Vagina (tissue), 2 donors: ENCODE measurements around the gene SEC24D. TPM values are rescaled to one million over a fixed set of nuclear protein-coding genes. Genes with fewer than 3 reads are reported as not detected.

Source experiments
- DNase-seq, 2 donors: peaks; one replicate each; pipeline ENCODE4 v3.0.0-alpha.2; 2017; ENCODE audit errors: extremely low spot score in 2 of 2
- H3K27ac ChIP-seq: fragments of 200-600 bp; sonication (generic); one replicate; pipeline ENCODE4 v1.5.1; 2019
- H3K27me3 ChIP-seq: fragments of 200-600 bp; sonication (generic); one replicate; pipeline ENCODE4 v1.5.1; 2019
- H3K36me3 ChIP-seq, 2 donors: fragments of 200-600 bp; sonication (generic); one replicate each; pipeline ENCODE4 v1.5.1; 2017 to 2019
- H3K4me1 ChIP-seq: fragments of 200-600 bp; sonication (generic); one replicate; pipeline ENCODE4 v1.5.1; 2019
- H3K4me3 ChIP-seq, 2 donors: fragments of 200-600 bp; sonication (generic); 1 replicate in 1 of 2; 2 replicates in 1 of 2; pipeline ENCODE4 v1.5.1; 2016 to 2019
- H3K9me3 ChIP-seq: fragments of 200-600 bp; sonication (generic); one replicate; pipeline ENCODE4 v1.5.1; 2019
- CTCF ChIP-seq, 3 experiments: fragments of 450-650 bp in 2 of 3; fragments of 200-600 bp in 1 of 3; sonication (generic) in 1 of 3; IDR thresholded peaks; one replicate each; pipeline ENCODE4 v1.5.1; 2017 to 2019; ENCODE audit warnings: antibody characterized with exemption in 3 of 3, mild to moderate bottlenecking in 2 of 3, moderate library complexity in 2 of 3
- POLR2A ChIP-seq, 2 donors: fragments of 450-650 bp; IDR thresholded peaks; one replicate each; pipeline ENCODE4 v1.6.1; 2017; ENCODE audit warnings: antibody characterized with exemption in 2 of 2, mild to moderate bottlenecking in 2 of 2, moderate library complexity in 2 of 2
- POLR2AphosphoS5 ChIP-seq, 2 donors: sonication (generic); formaldehyde crosslinking; IDR thresholded peaks; one replicate each; pipeline ENCODE4 v1.9.0; 2017; ENCODE audit warnings: antibody characterized with exemption in 2 of 2, mild to moderate bottlenecking in 2 of 2, low read depth in 1 of 2; ENCODE audit not compliant: insufficient read depth in 1 of 2
- intact Hi-C: fragments of 100-400 bp; cut with DNase I; formaldehyde crosslinking; loops from one replicate; pipeline ENCODE4 v1.15.1; 2023
- total RNA-seq: library from RNA; depleted of rRNA; stranded (reverse); fragments of >200 nt; gene quantifications from one replicate; pipeline ENCODE4 v1.2.3, GENCODE V29; 2016

SEC24D gene
- total RNA-seq, 1 donor from 2014 or later = 24.1 TPM

- DNase-seq = no peak
- no peak for TF ChIP-seq CTCF (IDR thresholded peaks at IDR 0.05)
- TF ChIP-seq POLR2AphosphoS5 (IDR thresholded peaks at IDR 0.05; ENCODE audit: insufficient read depth in 1 of 2, low read depth in 1 of 2) = no peak
- TF ChIP-seq POLR2A (IDR thresholded peaks at IDR 0.05) = no peak
- Histone ChIP-seq H3K27me3 (no peaks in the 10 kb centered on the region), H3K9me3 (no peaks in the 10 kb centered on the region), H3K27ac (no peak overlapping the region), H3K36me3 (no peaks in the 10 kb centered on the region), H3K4me3 (peak overlapping the region; percentile 39), H3K4me1 (peaks cover 8% of the 10 kb centered on the region)
- intact Hi-C loops = no loop called here
Measured at GRCh38 chr4:118849867-118850487, 14.1 kb upstream of the SEC24D start.

GRCh38 chr4:118848901-118849300 lies 13.0 kb upstream of the SEC24D start:
- Histone ChIP-seq H3K4me1 (peaks cover 8% of the 10 kb centered on the region), H3K27me3 (no peaks in the 10 kb centered on the region), H3K4me3 (no peak overlapping the region), H3K9me3 (no peaks in the 10 kb centered on the region), H3K36me3 (no peaks in the 10 kb centered on the region), H3K27ac (no peak overlapping the region)
- no peak for TF ChIP-seq POLR2A (IDR thresholded peaks at IDR 0.05)
- TF ChIP-seq CTCF (IDR thresholded peaks at IDR 0.05) = no peak
- no peak for TF ChIP-seq POLR2AphosphoS5 (IDR thresholded peaks at IDR 0.05; ENCODE audit: insufficient read depth in 1 of 2, low read depth in 1 of 2)
- no peak for DNase-seq
- intact Hi-C loops = no loop called here

- Histone ChIP-seq H3K4me1 (peaks cover 8% of the 10 kb centered on the region), H3K27me3 (no peaks in the 10 kb centered on the region), H3K9me3 (no peaks in the 10 kb centered on the region), H3K27ac (no peak overlapping the region), H3K36me3 (no peaks in the 10 kb centered on the region), H3K4me3 (no peak overlapping the region)
- intact Hi-C loops = no loop called here
- no peak for DNase-seq
- TF ChIP-seq POLR2AphosphoS5 (IDR thresholded peaks at IDR 0.05; ENCODE audit: insufficient read depth in 1 of 2, low read depth in 1 of 2) (no peak), POLR2A (IDR thresholded peaks at IDR 0.05) (no peak), CTCF (IDR thresholded peaks at IDR 0.05) (no peak)
Measured at GRCh38 chr4:118848242-118848641, 12.3 kb upstream of the SEC24D start.

- no peak for DNase-seq
- TF ChIP-seq CTCF (IDR thresholded peaks at IDR 0.05) (no peak), POLR2AphosphoS5 (IDR thresholded peaks at IDR 0.05; ENCODE audit: insufficient read depth in 1 of 2, low read depth in 1 of 2) (no peak), POLR2A (IDR thresholded peaks at IDR 0.05) (no peak)
- Histone ChIP-seq H3K4me1 (peaks cover 8% of the 10 kb centered on the region), H3K9me3 (no peaks in the 10 kb centered on the region), H3K4me3 (no peak overlapping the region), H3K36me3 (no peaks in the 10 kb centered on the region), H3K27ac (no peak overlapping the region), H3K27me3 (no peaks in the 10 kb centered on the region)
- intact Hi-C loops = no loop called here
Measured at GRCh38 chr4:118846979-118847378, 11.1 kb upstream of the SEC24D start.

- Histone ChIP-seq H3K27me3 (no peaks in the 10 kb centered on the region), H3K9me3 (no peaks in the 10 kb centered on the region), H3K4me1 (no peaks in the 10 kb centered on the region), H3K27ac (no peak overlapping the region), H3K4me3 (no peak overlapping the region), H3K36me3 (no peaks in the 10 kb centered on the region)
- TF ChIP-seq POLR2AphosphoS5 (IDR thresholded peaks at IDR 0.05; ENCODE audit: insufficient read depth in 1 of 2, low read depth in 1 of 2) (no peak), CTCF (IDR thresholded peaks at IDR 0.05) (no peak), POLR2A (IDR thresholded peaks at IDR 0.05) (no peak)
- no peak for DNase-seq
- intact Hi-C loops = no loop called here
Measured at GRCh38 chr4:118845552-118846050, 9.7 kb upstream of the SEC24D start.
